ENCODE measurements around the gene LAMC3.

DNA sequence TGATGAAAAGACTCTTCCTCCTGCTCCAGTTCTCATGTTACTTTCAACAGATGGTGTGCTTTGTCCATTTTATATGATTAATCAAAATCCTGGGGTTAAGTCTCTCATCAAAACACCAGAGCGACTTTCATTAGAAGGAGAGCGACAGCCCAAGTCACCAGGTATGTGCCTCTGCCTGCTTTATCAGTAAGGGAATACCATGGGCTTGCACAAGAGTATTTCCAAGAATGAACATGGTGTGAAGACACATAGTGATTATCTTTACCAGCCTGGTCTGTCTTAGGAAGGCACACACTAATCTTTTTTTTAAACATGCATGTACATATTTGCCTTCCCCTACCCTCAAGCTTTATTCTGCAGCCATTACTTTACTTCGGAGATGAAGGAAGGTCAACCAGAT is 131.6 kb downstream of the LAMC3 start:
- TF ChIP-seq, protein P1, sequence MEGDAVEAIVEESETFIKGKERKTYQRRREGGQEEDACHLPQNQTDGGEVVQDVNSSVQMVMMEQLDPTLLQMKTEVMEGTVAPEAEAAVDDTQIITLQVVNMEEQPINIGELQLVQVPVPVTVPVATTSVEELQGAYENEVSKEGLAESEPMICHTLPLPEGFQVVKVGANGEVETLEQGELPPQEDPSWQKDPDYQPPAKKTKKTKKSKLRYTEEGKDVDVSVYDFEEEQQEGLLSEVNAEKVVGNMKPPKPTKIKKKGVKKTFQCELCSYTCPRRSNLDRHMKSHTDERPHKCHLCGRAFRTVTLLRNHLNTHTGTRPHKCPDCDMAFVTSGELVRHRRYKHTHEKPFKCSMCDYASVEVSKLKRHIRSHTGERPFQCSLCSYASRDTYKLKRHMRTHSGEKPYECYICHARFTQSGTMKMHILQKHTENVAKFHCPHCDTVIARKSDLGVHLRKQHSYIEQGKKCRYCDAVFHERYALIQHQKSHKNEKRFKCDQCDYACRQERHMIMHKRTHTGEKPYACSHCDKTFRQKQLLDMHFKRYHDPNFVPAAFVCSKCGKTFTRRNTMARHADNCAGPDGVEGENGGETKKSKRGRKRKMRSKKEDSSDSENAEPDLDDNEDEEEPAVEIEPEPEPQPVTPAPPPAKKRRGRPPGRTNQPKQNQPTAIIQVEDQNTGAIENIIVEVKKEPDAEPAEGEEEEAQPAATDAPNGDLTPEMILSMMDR (conservative IDR thresholded peaks at IDR 0.05; ENCODE audit: low read depth, low read length) = no peak
- TF ChIP-seq EZH2 (IDR thresholded peaks at IDR 0.05; ENCODE audit: borderline replicate concordance, low read depth, low read length, poor library complexity, severe bottlenecking) = no peak

Data from A673 (cell line).